DOHH2 (cell line): Measurements from ENCODE around the gene CD247.

ENCODE experiments used
- H3F3A ChIP-seq: fragments of 200-600 bp; sonication (generic), shearing (Covaris generic); 2 replicates; pipeline ENCODE4 v1.6.0; 2016; ENCODE audit warnings: antibody characterized with exemption, mild to moderate bottlenecking; ENCODE audit not compliant: control insufficient read depth, insufficient read depth
- H3K27ac ChIP-seq: fragments of 200-600 bp; sonication (generic); 2 replicates; pipeline ENCODE4 v1.5.1; 2014; ENCODE audit warnings: low read depth, mild to moderate bottlenecking, low read length, moderate library complexity
- H3K27me3 ChIP-seq: fragments of 200-600 bp; sonication (generic); 2 replicates; pipeline ENCODE4 v1.6.1; 2014; ENCODE audit warnings: mild to moderate bottlenecking, low read length, mixed read lengths; ENCODE audit not compliant: control insufficient read depth
- H3K36me3 ChIP-seq: fragments of 200-600 bp; sonication (generic); 2 replicates; pipeline ENCODE4 v1.6.1; 2014; ENCODE audit warnings: mild to moderate bottlenecking, low read length, moderate library complexity, mixed read lengths; ENCODE audit not compliant: control insufficient read depth
- H3K4me1 ChIP-seq: fragments of 200-600 bp; sonication (generic); 2 replicates; pipeline ENCODE4 v1.6.1; 2014; ENCODE audit warnings: mild to moderate bottlenecking, low read length, mixed read lengths; ENCODE audit not compliant: control insufficient read depth
- H3K4me2 ChIP-seq: fragments of 200-600 bp; sonication (generic); 2 replicates; pipeline ENCODE4 v1.6.0; 2014; ENCODE audit warnings: mild to moderate bottlenecking, low read length, moderate library complexity
- H3K4me3 ChIP-seq: fragments of 200-600 bp; sonication (generic); 2 replicates; pipeline ENCODE4 v1.5.1; 2014; ENCODE audit warnings: mild to moderate bottlenecking, low read length, mixed read lengths
- H3K79me2 ChIP-seq: fragments of 200-600 bp; sonication (generic); 2 replicates; pipeline ENCODE4 v1.6.1; 2014; ENCODE audit warnings: mild to moderate bottlenecking, low read length, mixed read lengths; ENCODE audit not compliant: control insufficient read depth
- H3K9me2 ChIP-seq: fragments of 200-600 bp; sonication (generic); replicated peaks from 2 replicates; pipeline ENCODE4 v1.6.1; 2014; ENCODE audit warnings: mild to moderate bottlenecking, low read length, mixed read lengths; ENCODE audit not compliant: control insufficient read depth
- H3K9me3 ChIP-seq: fragments of 200-600 bp; sonication (generic); 2 replicates; pipeline ENCODE4 v1.6.1; 2014; ENCODE audit warnings: antibody characterized with exemption, low read length, mixed read lengths; ENCODE audit not compliant: control insufficient read depth, insufficient read depth
- H4K20me1 ChIP-seq: fragments of 200-600 bp; sonication (generic); 2 replicates; pipeline ENCODE4 v1.6.0; 2014; ENCODE audit warnings: low read depth, mild to moderate bottlenecking, antibody characterized with exemption, low read length, moderate library complexity; ENCODE audit not compliant: control insufficient read depth, insufficient read depth
- CTCF ChIP-seq: fragments of 200-600 bp; sonication (generic); IDR thresholded peaks from one replicate; pipeline ENCODE4 v1.5.1; 2014; ENCODE audit warnings: antibody characterized with exemption, mild to moderate bottlenecking, low read depth, low read length; ENCODE audit not compliant: poor library complexity, severe bottlenecking
- EZH2phosphoT487 ChIP-seq: fragments of 200-600 bp; sonication (generic); IDR thresholded peaks from 2 replicates; pipeline ENCODE4 v1.6.1; 2017; ENCODE audit warnings: borderline replicate concordance, mild to moderate bottlenecking, antibody characterized with exemption, low read length, moderate library complexity, mixed read lengths

The CD247 gene

DNA sequence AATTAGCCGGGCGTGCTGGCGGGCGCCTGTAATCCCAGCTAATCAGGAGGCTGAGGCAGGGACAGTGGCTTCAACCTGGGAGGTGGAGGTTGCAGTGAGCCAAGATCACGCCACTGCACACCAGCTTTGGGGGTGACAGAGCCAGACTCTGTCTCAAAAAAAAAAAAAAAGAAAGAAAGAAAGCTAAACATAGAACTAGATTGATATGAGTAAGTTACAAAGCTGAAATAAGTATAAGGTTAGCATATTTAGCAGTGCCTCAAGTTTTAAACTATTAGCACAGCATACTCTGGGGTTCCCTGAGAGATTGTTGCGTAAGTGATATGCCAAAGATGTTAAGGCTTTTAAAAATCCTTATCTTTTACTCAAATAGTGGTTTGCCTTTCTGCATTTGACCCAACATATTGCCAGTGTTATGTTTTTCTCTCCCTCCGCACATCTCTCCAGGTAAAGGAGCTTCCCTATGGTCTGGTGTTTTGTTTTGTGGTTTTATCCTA, 126.1 kb downstream of the CD247 start:
- no peaks in the 10 kb centered on the region for H3K9me3 ChIP-seq
- H3K27me3 ChIP-seq: no peaks in the 10 kb centered on the region
- H3K36me3 ChIP-seq: peaks cover 54% of the 10 kb centered on the region
- H3K27ac ChIP-seq: no peak overlapping the region
- H3K9me2 ChIP-seq: no peaks in the 10 kb centered on the region
- H3K4me2 ChIP-seq: no peak overlapping the region
- no peak overlapping the region for H3K4me3 ChIP-seq
- no peak for TF ChIP-seq CTCF
- no peak for TF ChIP-seq EZH2phosphoT487
- no peaks in the 10 kb centered on the region for H3K79me2 ChIP-seq
- no peaks in the 10 kb centered on the region for H4K20me1 ChIP-seq
- peaks cover 4% of the 10 kb centered on the region; the same call in 1 of the 2 replicates for H3K4me1 ChIP-seq
- H3F3A ChIP-seq: peaks cover 4% of the 10 kb centered on the region; the same call in 1 of the 2 replicates

DNA sequence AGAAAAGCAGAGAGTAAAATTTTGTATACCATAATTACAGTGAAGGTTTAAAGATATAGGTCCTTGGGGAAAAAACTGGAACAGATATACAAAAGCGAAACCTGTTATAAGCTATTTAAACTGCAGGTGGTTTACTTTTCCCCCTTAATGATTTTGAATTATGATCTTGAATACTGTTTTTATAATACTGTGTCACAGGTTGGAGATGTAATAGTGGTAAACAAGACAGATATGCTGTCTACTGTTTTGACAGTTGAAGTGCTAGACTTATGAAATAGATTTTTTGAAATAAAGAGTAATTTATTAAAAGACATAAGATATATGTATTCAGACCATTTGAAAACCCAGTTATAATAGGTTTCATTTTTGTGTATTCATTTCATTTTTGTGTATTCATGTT, 129.4 kb downstream of the CD247 start:
- H3K4me1 ChIP-seq: peaks cover 4% of the 10 kb centered on the region; the same call in 1 of the 2 replicates
- H3K36me3 ChIP-seq: peaks cover 58% of the 10 kb centered on the region
- TF ChIP-seq EZH2phosphoT487: no peak
- TF ChIP-seq CTCF: no peak
- H3F3A ChIP-seq: peaks cover 4% of the 10 kb centered on the region; the same call in 1 of the 2 replicates
- H3K27me3 ChIP-seq: no peaks in the 10 kb centered on the region
- H3K27ac ChIP-seq: no peak overlapping the region
- no peaks in the 10 kb centered on the region for H3K9me3 ChIP-seq
- no peak overlapping the region for H3K4me2 ChIP-seq
- H3K79me2 ChIP-seq: no peaks in the 10 kb centered on the region
- H3K9me2 ChIP-seq: no peaks in the 10 kb centered on the region
- H3K4me3 ChIP-seq: no peak overlapping the region
- H4K20me1 ChIP-seq: no peaks in the 10 kb centered on the region

GRCh38 chr1:167387251-167387910, 130.9 kb downstream of the CD247 start:
- Histone ChIP-seq H3K9me3 (no peaks in the 10 kb centered on the region), H3K4me3 (no peak overlapping the region), H3F3A (peaks cover 4% of the 10 kb centered on the region; the same call in 1 of the 2 replicates), H3K36me3 (peaks cover 68% of the 10 kb centered on the region), H3K4me1 (peaks cover 4% of the 10 kb centered on the region; the same call in 1 of the 2 replicates), H3K27ac (no peak overlapping the region), H3K79me2 (no peaks in the 10 kb centered on the region), H3K27me3 (no peaks in the 10 kb centered on the region), H4K20me1 (no peaks in the 10 kb centered on the region), H3K9me2 (no peaks in the 10 kb centered on the region), H3K4me2 (no peak overlapping the region)
- TF ChIP-seq EZH2phosphoT487 (no peak), CTCF (no peak)
